ENCODE results near the gene USPL1.
A peak's percentile ranks its signal among the peaks of the same experiment; 100 is the strongest.

Gene USPL1

DNA sequence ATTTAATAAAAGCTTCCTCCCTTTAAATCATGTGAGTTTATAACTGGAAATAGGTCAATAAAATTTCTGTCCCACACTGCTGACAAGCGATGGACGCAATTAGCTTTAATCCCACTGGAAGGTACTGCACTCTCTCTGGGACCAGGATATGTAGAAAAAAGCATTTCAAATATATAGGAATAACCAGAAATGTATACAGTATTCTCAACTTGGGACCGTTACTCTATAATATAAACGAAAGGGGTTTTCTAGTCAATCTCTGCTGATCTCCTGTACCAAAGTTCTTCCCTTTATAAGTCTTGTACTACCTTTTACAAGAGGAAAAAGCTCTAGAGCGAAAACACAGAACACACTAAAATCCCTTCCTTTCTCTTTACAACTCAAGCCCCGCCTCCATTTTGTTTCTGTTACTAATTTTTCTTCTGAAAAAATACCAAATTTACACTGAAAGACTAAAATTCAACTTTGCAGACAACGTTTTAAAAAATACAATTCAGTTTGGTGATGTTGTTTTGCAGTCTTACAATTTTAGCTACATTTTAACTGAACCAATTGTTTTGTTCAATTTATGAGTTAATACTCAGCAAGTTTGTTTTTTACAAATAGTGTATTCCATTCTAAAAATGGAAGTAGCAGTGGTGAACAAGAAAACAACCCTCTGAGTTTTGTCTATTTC, 1.7 kb upstream of the USPL1 start:
- ChIA-PET CTCF (interaction anchor here (0.5 kb wide), 1 partner anchor 484 kb away, joined by 4 read pairs; no protein-coding TSS in a partner anchor), POLR2A (interaction anchor here (0.6 to 4.2 kb wide), 3 partner anchors 39 to 346 kb away, joined by 3 to 21 read pairs (median 3); partner anchors contain the start of gene HMGB1)
- H3K4me3 ChIP-seq (ENCODE audit: low read depth, low read length): peak overlapping the region; percentile 69
- H3K9me3 ChIP-seq (ENCODE audit: control insufficient read depth, insufficient read depth, low read depth, low read length): no peaks in the 10 kb centered on the region
- 0 out of 2 replicates have a peak overlapping the region, but pooled peaks have one; percentile 93 for H3K27ac ChIP-seq (ENCODE audit: extremely low read depth, low read depth, low read length)
- H3K4me1 ChIP-seq (ENCODE audit: control insufficient read depth, insufficient read depth, low read length): no peaks in the 10 kb centered on the region
- TF ChIP-seq, protein P1, sequence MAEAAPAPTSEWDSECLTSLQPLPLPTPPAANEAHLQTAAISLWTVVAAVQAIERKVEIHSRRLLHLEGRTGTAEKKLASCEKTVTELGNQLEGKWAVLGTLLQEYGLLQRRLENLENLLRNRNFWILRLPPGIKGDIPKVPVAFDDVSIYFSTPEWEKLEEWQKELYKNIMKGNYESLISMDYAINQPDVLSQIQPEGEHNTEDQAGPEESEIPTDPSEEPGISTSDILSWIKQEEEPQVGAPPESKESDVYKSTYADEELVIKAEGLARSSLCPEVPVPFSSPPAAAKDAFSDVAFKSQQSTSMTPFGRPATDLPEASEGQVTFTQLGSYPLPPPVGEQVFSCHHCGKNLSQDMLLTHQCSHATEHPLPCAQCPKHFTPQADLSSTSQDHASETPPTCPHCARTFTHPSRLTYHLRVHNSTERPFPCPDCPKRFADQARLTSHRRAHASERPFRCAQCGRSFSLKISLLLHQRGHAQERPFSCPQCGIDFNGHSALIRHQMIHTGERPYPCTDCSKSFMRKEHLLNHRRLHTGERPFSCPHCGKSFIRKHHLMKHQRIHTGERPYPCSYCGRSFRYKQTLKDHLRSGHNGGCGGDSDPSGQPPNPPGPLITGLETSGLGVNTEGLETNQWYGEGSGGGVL (tag by site-specific recombination; IDR thresholded peaks at IDR 0.05): no peak
- TF ChIP-seq ZNF560 (tag by site-specific recombination; IDR thresholded peaks at IDR 0.05; ENCODE audit: borderline replicate concordance) (no peak), ZNF311 (tag by site-specific recombination; IDR thresholded peaks at IDR 0.05; ENCODE audit: borderline replicate concordance) (no peak), ZNF121 (tag by site-specific recombination; IDR thresholded peaks at IDR 0.05) (no peak), ZNF701 (tag by site-specific recombination; IDR thresholded peaks at IDR 0.05) (no peak), OSR2 (tag by site-specific recombination; IDR thresholded peaks at IDR 0.05) (no peak), ZFP37 (tag by site-specific recombination; IDR thresholded peaks at IDR 0.05) (no peak), ZNF548 (tag by site-specific recombination; IDR thresholded peaks at IDR 0.05) (no peak), SETDB1 (IDR thresholded peaks at IDR 0.05; ENCODE audit: insufficient read length, low read length) (no peak), ZNF558 (tag by site-specific recombination; IDR thresholded peaks at IDR 0.05) (no peak), ZNF23 (tag by site-specific recombination; IDR thresholded peaks at IDR 0.05; ENCODE audit: borderline replicate concordance) (no peak), KLF16 (tag by site-specific recombination; IDR thresholded peaks at IDR 0.05) (no peak)
- TF ChIP-seq, protein P2, sequence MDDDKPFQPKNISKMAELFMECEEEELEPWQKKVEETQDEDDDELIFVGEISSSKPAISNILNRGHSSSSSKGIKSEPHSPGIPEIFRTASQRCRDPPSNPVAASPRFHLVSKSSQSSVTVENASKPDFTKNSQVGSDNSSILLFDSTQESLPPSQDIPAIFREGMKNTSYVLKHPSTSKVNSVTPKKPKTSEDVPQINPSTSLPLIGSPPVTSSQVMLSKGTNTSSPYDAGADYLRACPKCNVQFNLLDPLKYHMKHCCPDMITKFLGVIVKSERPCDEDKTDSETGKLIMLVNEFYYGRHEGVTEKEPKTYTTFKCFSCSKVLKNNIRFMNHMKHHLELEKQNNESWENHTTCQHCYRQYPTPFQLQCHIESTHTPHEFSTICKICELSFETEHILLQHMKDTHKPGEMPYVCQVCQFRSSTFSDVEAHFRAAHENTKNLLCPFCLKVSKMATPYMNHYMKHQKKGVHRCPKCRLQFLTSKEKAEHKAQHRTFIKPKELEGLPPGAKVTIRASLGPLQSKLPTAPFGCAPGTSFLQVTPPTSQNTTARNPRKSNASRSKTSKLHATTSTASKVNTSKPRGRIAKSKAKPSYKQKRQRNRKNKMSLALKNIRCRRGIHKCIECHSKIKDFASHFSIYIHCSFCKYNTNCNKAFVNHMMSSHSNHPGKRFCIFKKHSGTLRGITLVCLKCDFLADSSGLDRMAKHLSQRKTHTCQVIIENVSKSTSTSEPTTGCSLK (tag by site-specific recombination; IDR thresholded peaks at IDR 0.05): no peak
- TF ChIP-seq, protein P3, sequence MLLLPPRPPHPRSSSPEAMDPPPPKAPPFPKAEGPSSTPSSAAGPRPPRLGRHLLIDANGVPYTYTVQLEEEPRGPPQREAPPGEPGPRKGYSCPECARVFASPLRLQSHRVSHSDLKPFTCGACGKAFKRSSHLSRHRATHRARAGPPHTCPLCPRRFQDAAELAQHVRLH (tag by site-specific recombination; IDR thresholded peaks at IDR 0.05): no peak
- H3K36me3 ChIP-seq (ENCODE audit: control insufficient read depth in 2 of 2, insufficient read depth in 1 of 2, low read length in 2 of 2): no peaks in the 10 kb centered on the region

DNA sequence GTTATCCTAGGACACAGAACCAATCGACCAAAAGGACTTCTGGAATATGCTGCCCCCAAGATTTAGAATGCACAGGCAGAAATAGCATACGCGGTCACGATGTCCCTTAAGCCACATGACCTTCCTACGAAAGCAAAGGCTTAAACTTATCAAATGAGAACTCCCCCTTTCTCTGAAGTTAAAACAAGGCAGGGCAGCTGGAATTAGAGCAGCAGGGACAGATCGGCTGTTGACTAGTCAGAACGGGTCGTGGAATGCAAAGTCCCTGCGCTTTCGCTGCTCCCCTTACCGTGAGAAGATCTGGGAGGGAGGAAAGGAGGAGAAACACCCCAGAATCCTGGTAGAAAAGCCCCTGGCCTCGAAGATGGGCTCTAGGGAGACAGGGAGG, 799 bp upstream of the USPL1 start:
- ChIA-PET POLR2A (interaction anchor here (0.6 to 4.2 kb wide), 6 partner anchors 11 to 310 kb away, joined by 3 to 21 read pairs (median 6); partner anchors contain the start of genes HMGB1 and KATNAL1), CTCF (no interaction called here)
- TF ChIP-seq, protein P4, sequence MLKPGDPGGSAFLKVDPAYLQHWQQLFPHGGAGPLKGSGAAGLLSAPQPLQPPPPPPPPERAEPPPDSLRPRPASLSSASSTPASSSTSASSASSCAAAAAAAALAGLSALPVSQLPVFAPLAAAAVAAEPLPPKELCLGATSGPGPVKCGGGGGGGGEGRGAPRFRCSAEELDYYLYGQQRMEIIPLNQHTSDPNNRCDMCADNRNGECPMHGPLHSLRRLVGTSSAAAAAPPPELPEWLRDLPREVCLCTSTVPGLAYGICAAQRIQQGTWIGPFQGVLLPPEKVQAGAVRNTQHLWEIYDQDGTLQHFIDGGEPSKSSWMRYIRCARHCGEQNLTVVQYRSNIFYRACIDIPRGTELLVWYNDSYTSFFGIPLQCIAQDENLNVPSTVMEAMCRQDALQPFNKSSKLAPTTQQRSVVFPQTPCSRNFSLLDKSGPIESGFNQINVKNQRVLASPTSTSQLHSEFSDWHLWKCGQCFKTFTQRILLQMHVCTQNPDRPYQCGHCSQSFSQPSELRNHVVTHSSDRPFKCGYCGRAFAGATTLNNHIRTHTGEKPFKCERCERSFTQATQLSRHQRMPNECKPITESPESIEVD (tag by site-specific recombination; IDR thresholded peaks at IDR 0.05): peak; percentile 29; the same call in 1 of the 2 replicates
- TF ChIP-seq ZNF792 (tag by site-specific recombination; IDR thresholded peaks at IDR 0.05): no peak
- TF ChIP-seq ZBTB48 (tag by site-specific recombination; IDR thresholded peaks at IDR 0.05): peak; percentile 66; the same call in 1 of the 2 replicates
- TF ChIP-seq ZBTB17 (tag by site-specific recombination; IDR thresholded peaks at IDR 0.05): peak; percentile 81
- no peak for TF ChIP-seq ZNF133 (tag by site-specific recombination; IDR thresholded peaks at IDR 0.05)
- TF ChIP-seq, protein P5, sequence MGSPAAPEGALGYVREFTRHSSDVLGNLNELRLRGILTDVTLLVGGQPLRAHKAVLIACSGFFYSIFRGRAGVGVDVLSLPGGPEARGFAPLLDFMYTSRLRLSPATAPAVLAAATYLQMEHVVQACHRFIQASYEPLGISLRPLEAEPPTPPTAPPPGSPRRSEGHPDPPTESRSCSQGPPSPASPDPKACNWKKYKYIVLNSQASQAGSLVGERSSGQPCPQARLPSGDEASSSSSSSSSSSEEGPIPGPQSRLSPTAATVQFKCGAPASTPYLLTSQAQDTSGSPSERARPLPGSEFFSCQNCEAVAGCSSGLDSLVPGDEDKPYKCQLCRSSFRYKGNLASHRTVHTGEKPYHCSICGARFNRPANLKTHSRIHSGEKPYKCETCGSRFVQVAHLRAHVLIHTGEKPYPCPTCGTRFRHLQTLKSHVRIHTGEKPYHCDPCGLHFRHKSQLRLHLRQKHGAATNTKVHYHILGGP (tag by site-specific recombination; IDR thresholded peaks at IDR 0.05): peak; percentile 84
- Histone ChIP-seq H3K27ac (ENCODE audit: extremely low read depth, low read depth, low read length) (peak overlapping the region; percentile 93), H3K9me3 (ENCODE audit: control insufficient read depth, insufficient read depth, low read depth, low read length) (no peaks in the 10 kb centered on the region), H3K4me3 (ENCODE audit: low read depth, low read length) (peak overlapping the region; percentile 69), H3K4me1 (ENCODE audit: control insufficient read depth, insufficient read depth, low read length) (no peaks in the 10 kb centered on the region), H3K36me3 (ENCODE audit: control insufficient read depth in 2 of 2, insufficient read depth in 1 of 2, low read length in 2 of 2) (peaks cover 0 to under 1% of the 10 kb centered on the region in 2 experiments; a peak in 1 of 3 replicates)
